HepG2 (cell line): Measurements from ENCODE around the gene REEP6. TPM values are rescaled to one million over a fixed set of nuclear protein-coding genes. Genes with fewer than 3 reads are reported as not detected.
A peak's percentile ranks its signal among the peaks of the same experiment; 100 is the strongest.

Source experiments
- ETV5 ChIP-seq: IDR thresholded peaks from 2 replicates; pipeline ENCODE4 v1.6.1; 2018; ENCODE audit warnings: missing biosample characterization, missing genetic modification reagents, inconsistent platforms, borderline replicate concordance
- MYNN ChIP-seq: sonication (generic); formaldehyde crosslinking; IDR thresholded peaks from 2 replicates; pipeline ENCODE4 v1.4.0; 2020; ENCODE audit warnings: mild to moderate bottlenecking, low read depth, missing genetic modification reagents
- SETDB1 ChIP-seq: sonication (generic); formaldehyde crosslinking; IDR thresholded peaks from 2 replicates; pipeline ENCODE4 v1.5.1; 2020; ENCODE audit warnings: missing genetic modification reagents, mild to moderate bottlenecking, borderline replicate concordance
- SRSF9 ChIP-seq: fragments of 200-400 bp; formaldehyde crosslinking; IDR thresholded peaks from 2 replicates; pipeline ENCODE4 v1.6.1; 2018; ENCODE audit warnings: borderline replicate concordance, mild to moderate bottlenecking, low read depth, low read length; ENCODE audit not compliant: insufficient read depth, poor library complexity, severe bottlenecking
- ZNF224 ChIP-seq: sonication (generic); formaldehyde crosslinking; IDR thresholded peaks from 2 replicates; pipeline ENCODE4 v1.5.0; 2020; ENCODE audit warnings: mild to moderate bottlenecking, missing genetic modification reagents
- ZNF234 ChIP-seq: sonication (generic); formaldehyde crosslinking; conservative IDR thresholded peaks from 2 replicates; pipeline ENCODE4 v1.5.1; 2020; ENCODE audit warnings: mild to moderate bottlenecking, missing genetic modification reagents
- ZNF260 ChIP-seq: sonication (generic); formaldehyde crosslinking; IDR thresholded peaks from 2 replicates; pipeline ENCODE4 v1.4.0; 2020; ENCODE audit warnings: missing genetic modification reagents, low read depth, mild to moderate bottlenecking, borderline replicate concordance
- ZNF263 ChIP-seq: sonication (generic); formaldehyde crosslinking; IDR thresholded peaks from 2 replicates; pipeline ENCODE4 v1.4.0; 2020; ENCODE audit warnings: missing genetic modification reagents
- ZNF282 ChIP-seq: fragments of 450-650 bp; IDR thresholded peaks from 2 replicates; pipeline ENCODE4 v1.6.1; 2018; ENCODE audit not compliant: partially characterized antibody
- ZNF431 ChIP-seq: sonication (generic); formaldehyde crosslinking; IDR thresholded peaks from 2 replicates; pipeline ENCODE4 v1.9.0; 2022; ENCODE audit warnings: missing genetic modification reagents, low read depth, mild to moderate bottlenecking, borderline replicate concordance
- ZNF605 ChIP-seq: sonication (generic); formaldehyde crosslinking; IDR thresholded peaks from 2 replicates; pipeline ENCODE4 v1.8.0; 2022; ENCODE audit warnings: mild to moderate bottlenecking, missing genetic modification reagents
- polyA plus RNA-seq, 8 experiments: library from polyadenylated mRNA; depleted of rRNA in 3 of 8; stranded (reverse) in 7 of 8; unstranded in 1 of 8; fragments of >200 nt; fragmentation: Illumina TruSeq in 4 of 8; extraction: Trizol in 4 of 8; gene quantifications; 2 replicates each; pipeline versions ENCODE4 v1.2.1 to v1.2.3, GENCODE V29; 2011 to 2016; ENCODE audit warnings: low read depth in 4 of 8, missing spikeins in 1 of 8, mixed read lengths in 1 of 8; ENCODE audit not compliant: insufficient read depth in 1 of 8
- total RNA-seq, 5 experiments: library from RNA; depleted of rRNA; stranded (reverse); fragments of >200 nt; fragmentation: Illumina TruSeq; extraction: Trizol; gene quantifications; 2 replicates each; pipeline ENCODE4 v1.2.3, GENCODE V29; 2016; ENCODE audit warnings: low read depth in 1 of 5
- TF ChIP-seq, protein P1 (sequence below): sonication (generic); formaldehyde crosslinking; IDR thresholded peaks from 2 replicates; pipeline ENCODE4 v1.5.1; 2020; ENCODE audit warnings: mild to moderate bottlenecking, missing genetic modification reagents, moderate library complexity
- TF ChIP-seq, protein P2 (sequence below): IDR thresholded peaks from 2 replicates; pipeline ENCODE4 v1.6.1; 2016; ENCODE audit warnings: control low read depth
- TF ChIP-seq, protein P3 (sequence below): sonication (generic); formaldehyde crosslinking; IDR thresholded peaks from 2 replicates; pipeline ENCODE4 v1.5.1; 2020; ENCODE audit warnings: missing genetic modification reagents, mild to moderate bottlenecking, borderline replicate concordance
- TF ChIP-seq, protein P4 (sequence below): sonication (generic); formaldehyde crosslinking; IDR thresholded peaks from 2 replicates; pipeline ENCODE4 v1.4.0; 2020; ENCODE audit warnings: missing genetic modification reagents
- TF ChIP-seq, protein P5 (sequence below): sonication (generic); formaldehyde crosslinking; IDR thresholded peaks from 2 replicates; pipeline ENCODE4 v1.5.0; 2020; ENCODE audit warnings: mild to moderate bottlenecking, missing genetic modification reagents
- TF ChIP-seq, protein P6 (sequence below): sonication (generic); formaldehyde crosslinking; IDR thresholded peaks from 2 replicates; pipeline ENCODE4 v1.5.0; 2020; ENCODE audit warnings: missing genetic modification reagents

Gene REEP6
- total and polyA plus RNA-seq, 2 of the 13 experiments (the other 11 are each of a cell fraction or from before 2014, with no cell fraction given): 10.0 to 28.8 TPM

DNA sequence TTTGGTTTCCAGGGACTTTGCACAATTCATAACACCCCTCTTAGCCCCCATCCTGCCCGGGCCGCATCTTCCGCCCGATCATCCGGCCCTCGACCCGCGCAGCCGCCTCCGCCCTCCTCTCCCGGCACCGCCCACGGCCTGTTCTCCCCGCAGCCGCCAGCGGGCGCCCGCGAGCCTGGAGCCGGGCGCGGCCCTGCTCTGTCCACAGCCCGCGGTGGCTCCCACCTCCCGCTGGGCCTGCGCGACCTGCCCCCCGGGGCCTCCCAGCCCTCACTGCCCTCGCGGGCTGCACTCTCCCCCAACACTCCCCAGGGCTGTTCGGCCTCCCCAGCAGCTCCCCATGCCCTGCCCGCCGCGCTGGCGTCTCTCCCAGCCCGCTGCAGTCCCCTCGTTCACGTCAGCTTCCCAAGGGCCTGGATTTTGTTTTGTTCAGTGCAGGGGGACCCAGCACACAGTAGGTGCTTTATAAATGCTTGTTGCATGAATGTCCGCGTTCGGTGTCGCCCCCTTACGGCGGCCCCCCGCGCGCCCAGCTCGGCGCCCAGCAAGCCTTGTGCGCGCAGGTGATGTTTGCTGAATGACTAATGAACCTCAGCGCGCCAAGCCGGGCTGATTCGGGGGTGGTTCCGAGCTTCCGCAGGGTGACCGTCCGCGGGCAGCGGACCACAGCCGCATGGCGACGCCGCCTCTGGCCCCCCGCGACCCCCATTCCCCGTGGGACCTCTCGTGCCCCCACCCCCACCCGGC, 45.6 kb upstream of the REEP6 start (continued):
- TF ChIP-seq, protein P1, sequence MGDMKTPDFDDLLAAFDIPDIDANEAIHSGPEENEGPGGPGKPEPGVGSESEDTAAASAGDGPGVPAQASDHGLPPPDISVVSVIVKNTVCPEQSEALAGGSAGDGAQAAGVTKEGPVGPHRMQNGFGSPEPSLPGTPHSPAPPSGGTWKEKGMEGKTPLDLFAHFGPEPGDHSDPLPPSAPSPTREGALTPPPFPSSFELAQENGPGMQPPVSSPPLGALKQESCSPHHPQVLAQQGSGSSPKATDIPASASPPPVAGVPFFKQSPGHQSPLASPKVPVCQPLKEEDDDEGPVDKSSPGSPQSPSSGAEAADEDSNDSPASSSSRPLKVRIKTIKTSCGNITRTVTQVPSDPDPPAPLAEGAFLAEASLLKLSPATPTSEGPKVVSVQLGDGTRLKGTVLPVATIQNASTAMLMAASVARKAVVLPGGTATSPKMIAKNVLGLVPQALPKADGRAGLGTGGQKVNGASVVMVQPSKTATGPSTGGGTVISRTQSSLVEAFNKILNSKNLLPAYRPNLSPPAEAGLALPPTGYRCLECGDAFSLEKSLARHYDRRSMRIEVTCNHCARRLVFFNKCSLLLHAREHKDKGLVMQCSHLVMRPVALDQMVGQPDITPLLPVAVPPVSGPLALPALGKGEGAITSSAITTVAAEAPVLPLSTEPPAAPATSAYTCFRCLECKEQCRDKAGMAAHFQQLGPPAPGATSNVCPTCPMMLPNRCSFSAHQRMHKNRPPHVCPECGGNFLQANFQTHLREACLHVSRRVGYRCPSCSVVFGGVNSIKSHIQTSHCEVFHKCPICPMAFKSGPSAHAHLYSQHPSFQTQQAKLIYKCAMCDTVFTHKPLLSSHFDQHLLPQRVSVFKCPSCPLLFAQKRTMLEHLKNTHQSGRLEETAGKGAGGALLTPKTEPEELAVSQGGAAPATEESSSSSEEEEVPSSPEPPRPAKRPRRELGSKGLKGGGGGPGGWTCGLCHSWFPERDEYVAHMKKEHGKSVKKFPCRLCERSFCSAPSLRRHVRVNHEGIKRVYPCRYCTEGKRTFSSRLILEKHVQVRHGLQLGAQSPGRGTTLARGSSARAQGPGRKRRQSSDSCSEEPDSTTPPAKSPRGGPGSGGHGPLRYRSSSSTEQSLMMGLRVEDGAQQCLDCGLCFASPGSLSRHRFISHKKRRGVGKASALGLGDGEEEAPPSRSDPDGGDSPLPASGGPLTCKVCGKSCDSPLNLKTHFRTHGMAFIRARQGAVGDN: peak; percentile 85
- TF ChIP-seq, protein P2, sequence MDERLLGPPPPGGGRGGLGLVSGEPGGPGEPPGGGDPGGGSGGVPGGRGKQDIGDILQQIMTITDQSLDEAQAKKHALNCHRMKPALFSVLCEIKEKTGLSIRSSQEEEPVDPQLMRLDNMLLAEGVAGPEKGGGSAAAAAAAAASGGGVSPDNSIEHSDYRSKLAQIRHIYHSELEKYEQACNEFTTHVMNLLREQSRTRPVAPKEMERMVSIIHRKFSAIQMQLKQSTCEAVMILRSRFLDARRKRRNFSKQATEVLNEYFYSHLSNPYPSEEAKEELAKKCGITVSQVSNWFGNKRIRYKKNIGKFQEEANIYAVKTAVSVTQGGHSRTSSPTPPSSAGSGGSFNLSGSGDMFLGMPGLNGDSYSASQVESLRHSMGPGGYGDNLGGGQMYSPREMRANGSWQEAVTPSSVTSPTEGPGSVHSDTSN: no peak
- TF ChIP-seq, protein P3, sequence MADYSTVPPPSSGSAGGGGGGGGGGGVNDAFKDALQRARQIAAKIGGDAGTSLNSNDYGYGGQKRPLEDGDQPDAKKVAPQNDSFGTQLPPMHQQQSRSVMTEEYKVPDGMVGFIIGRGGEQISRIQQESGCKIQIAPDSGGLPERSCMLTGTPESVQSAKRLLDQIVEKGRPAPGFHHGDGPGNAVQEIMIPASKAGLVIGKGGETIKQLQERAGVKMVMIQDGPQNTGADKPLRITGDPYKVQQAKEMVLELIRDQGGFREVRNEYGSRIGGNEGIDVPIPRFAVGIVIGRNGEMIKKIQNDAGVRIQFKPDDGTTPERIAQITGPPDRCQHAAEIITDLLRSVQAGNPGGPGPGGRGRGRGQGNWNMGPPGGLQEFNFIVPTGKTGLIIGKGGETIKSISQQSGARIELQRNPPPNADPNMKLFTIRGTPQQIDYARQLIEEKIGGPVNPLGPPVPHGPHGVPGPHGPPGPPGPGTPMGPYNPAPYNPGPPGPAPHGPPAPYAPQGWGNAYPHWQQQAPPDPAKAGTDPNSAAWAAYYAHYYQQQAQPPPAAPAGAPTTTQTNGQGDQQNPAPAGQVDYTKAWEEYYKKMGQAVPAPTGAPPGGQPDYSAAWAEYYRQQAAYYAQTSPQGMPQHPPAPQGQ (CRISPR knock-in tag): no peak
- TF ChIP-seq ZNF605 (CRISPR knock-in tag) (no peak), ZNF263 (0 out of 2 replicates have a peak, but pooled peaks have one; percentile 13), MYNN (CRISPR knock-in tag) (peak; percentile 23; the same call in 1 of the 2 replicates), ZNF282 (no peak), ZNF260 (CRISPR knock-in tag) (no peak), ZNF234 (0 out of 2 replicates have a peak, but pooled peaks have one; percentile 78), SRSF9 (no peak), ZNF431 (CRISPR knock-in tag) (no peak; the same call in 1 of the 2 replicates), ETV5 (CRISPR knock-in tag) (no peak), ZNF224 (CRISPR knock-in tag) (no peak), SETDB1 (CRISPR knock-in tag) (no peak)
- TF ChIP-seq, protein P4, sequence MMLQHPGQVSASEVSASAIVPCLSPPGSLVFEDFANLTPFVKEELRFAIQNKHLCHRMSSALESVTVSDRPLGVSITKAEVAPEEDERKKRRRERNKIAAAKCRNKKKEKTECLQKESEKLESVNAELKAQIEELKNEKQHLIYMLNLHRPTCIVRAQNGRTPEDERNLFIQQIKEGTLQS (CRISPR knock-in tag): no peak
- TF ChIP-seq, protein P5, sequence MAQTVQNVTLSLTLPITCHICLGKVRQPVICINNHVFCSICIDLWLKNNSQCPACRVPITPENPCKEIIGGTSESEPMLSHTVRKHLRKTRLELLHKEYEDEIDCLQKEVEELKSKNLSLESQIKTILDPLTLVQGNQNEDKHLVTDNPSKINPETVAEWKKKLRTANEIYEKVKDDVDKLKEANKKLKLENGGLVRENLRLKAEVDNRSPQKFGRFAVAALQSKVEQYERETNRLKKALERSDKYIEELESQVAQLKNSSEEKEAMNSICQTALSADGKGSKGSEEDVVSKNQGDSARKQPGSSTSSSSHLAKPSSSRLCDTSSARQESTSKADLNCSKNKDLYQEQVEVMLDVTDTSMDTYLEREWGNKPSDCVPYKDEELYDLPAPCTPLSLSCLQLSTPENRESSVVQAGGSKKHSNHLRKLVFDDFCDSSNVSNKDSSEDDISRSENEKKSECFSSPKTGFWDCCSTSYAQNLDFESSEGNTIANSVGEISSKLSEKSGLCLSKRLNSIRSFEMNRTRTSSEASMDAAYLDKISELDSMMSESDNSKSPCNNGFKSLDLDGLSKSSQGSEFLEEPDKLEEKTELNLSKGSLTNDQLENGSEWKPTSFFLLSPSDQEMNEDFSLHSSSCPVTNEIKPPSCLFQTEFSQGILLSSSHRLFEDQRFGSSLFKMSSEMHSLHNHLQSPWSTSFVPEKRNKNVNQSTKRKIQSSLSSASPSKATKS (CRISPR knock-in tag): no peak
- TF ChIP-seq, protein P6, sequence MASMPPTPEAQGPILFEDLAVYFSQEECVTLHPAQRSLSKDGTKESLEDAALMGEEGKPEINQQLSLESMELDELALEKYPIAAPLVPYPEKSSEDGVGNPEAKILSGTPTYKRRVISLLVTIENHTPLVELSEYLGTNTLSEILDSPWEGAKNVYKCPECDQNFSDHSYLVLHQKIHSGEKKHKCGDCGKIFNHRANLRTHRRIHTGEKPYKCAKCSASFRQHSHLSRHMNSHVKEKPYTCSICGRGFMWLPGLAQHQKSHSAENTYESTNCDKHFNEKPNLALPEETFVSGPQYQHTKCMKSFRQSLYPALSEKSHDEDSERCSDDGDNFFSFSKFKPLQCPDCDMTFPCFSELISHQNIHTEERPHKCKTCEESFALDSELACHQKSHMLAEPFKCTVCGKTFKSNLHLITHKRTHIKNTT (CRISPR knock-in tag): no peak
